ENCODE data around the gene FGF9.

DNA sequence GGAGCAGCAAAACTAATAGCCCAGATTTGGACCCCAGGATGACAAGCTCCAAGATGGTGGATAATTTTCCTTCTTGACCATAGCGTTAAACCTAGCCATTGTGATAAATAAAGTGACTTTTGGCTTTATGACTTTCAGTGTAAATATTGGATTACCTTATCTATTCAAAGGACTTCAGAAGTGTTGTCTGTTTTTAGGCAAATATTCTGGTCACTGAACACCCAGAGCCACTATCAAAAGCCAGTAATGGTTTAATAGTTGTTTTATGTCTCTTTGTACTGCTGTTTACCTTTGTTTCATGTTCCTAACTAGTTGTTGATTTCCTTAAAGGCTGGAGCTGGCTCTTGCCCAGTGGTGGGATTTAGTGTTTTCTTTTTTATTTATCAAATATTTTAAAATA, 81.6 kb downstream of the FGF9 start:
- no peak for TF ChIP-seq CTCF (IDR thresholded peaks at IDR 0.05; ENCODE audit: low read depth, low read length)
- no peak for TF ChIP-seq EZH2phosphoT487 (IDR thresholded peaks at IDR 0.05; ENCODE audit: low read depth)

Data from OCI-LY3 (cell line).